ENCODE measurements around the gene FNBP1. TPM values are rescaled to one million over a fixed set of nuclear protein-coding genes. Genes with fewer than 3 reads are reported as not detected.
A peak's percentile ranks its signal among the peaks of the same experiment; 100 is the strongest.

FNBP1 gene
- polyA plus RNA-seq, 3 donors = 37.6 to 60.7 (median 51.4) TPM

GRCh38 chr9:129946246-129946995 lies 96.6 kb downstream of the FNBP1 start:
- Mint-ChIP-seq H3K27me3 (ENCODE audit: low read depth in 3 of 3) (no peaks in the 10 kb centered on the region), H3K4me1 (peaks cover 36% of the 10 kb centered on the region), H3K9me3 (peaks cover 0 to 8% (median 6%) of the 10 kb centered on the region in 7 donors), H3K27ac (peak overlapping the region; percentile 90 to 96 (median 95)), H3K36me3 (peaks cover 37 to 49% of the 10 kb centered on the region in 2 donors), H3K4me3 (peak overlapping the region; percentile 60 to 85)
- Histone ChIP-seq H3K36me3 (replicated peaks in 1 of 2; ENCODE audit: control insufficient read depth in 1 of 2, insufficient read depth in 2 of 2, low read length in 2 of 2) (peaks cover 7 to 42% of the 10 kb centered on the region in 2 donors), H3K4me1 (ENCODE audit: control insufficient read depth in 1 of 2, insufficient read depth in 2 of 2, low read length in 2 of 2) (peaks cover 42 to 60% of the 10 kb centered on the region in 2 donors), H3K9ac (ENCODE audit: insufficient read depth, low read length, poor library complexity, severe bottlenecking) (peak overlapping the region; percentile 47), H3K79me2 (ENCODE audit: insufficient read depth, low read length) (peaks cover 68% of the 10 kb centered on the region), H3K27me3 (ENCODE audit: control insufficient read depth in 2 of 2, insufficient read depth in 2 of 2, low read length in 2 of 2) (no peaks in the 10 kb centered on the region), H3K4me3 (replicated peaks in 1 of 3; ENCODE audit: low read depth in 2 of 3, low read length in 3 of 3) (peak overlapping the region; percentile 20 to 65 (median 34)), H3K4me2 (replicated peaks; ENCODE audit: extremely low read depth, low read length, poor library complexity, severe bottlenecking) (peak overlapping the region; percentile 74), H2AFZ (ENCODE audit: insufficient read depth, low read depth, low read length, poor library complexity, severe bottlenecking) (peak overlapping the region; percentile 30), H3K9me3 (replicated peaks in 1 of 2; ENCODE audit: control insufficient read depth in 1 of 2, insufficient read depth in 1 of 2, low read length in 2 of 2) (peaks cover 4 to 7% of the 10 kb centered on the region in 2 donors), H3K27ac (ENCODE audit: low read depth in 1 of 2, low read length in 2 of 2) (peak overlapping the region; percentile 91 to 92), H4K20me1 (ENCODE audit: insufficient read depth, low read length) (no peaks in the 10 kb centered on the region)
- no CpG with 5 or more reads among the region's 6 CpGs for WGBS (ENCODE audit: insufficient coverage)
- intact Hi-C loops (cut with micrococcal nuclease) = loop anchor here in 1 of 2 donors (10.0 kb wide), 1 partner anchor 48 kb away; no protein-coding TSS in a partner anchor
- peak in 2 of 3 donors; percentile 56 to 68 for DNase-seq
- TF ChIP-seq CTCF (IDR thresholded peaks at IDR 0.05) = no peak

GRCh38 chr9:129945314-129945713 lies 97.7 kb downstream of the FNBP1 start:
- Mint-ChIP-seq H3K27ac (peak overlapping the region; percentile 79 to 96 (median 95)), H3K4me3 (no peak overlapping the region), H3K9me3 (peaks cover 0 to 8% (median 6%) of the 10 kb centered on the region in 7 donors), H3K27me3 (ENCODE audit: low read depth in 3 of 3) (no peaks in the 10 kb centered on the region), H3K36me3 (peaks cover 32 to 44% of the 10 kb centered on the region in 2 donors), H3K4me1 (peaks cover 36% of the 10 kb centered on the region)
- Histone ChIP-seq H4K20me1 (ENCODE audit: insufficient read depth, low read length) (no peaks in the 10 kb centered on the region), H3K4me3 (replicated peaks in 1 of 3; ENCODE audit: low read depth in 2 of 3, low read length in 3 of 3) (peak overlapping the region in 1 of 3 experiments; percentile 65), H3K27ac (ENCODE audit: low read depth in 1 of 2, low read length in 2 of 2) (peak overlapping the region; percentile 91 to 92), H3K9me3 (replicated peaks in 1 of 2; ENCODE audit: control insufficient read depth in 1 of 2, insufficient read depth in 1 of 2, low read length in 2 of 2) (peaks cover 6 to 7% of the 10 kb centered on the region in 2 donors), H3K9ac (ENCODE audit: insufficient read depth, low read length, poor library complexity, severe bottlenecking) (peak overlapping the region; percentile 47), H3K4me2 (replicated peaks; ENCODE audit: extremely low read depth, low read length, poor library complexity, severe bottlenecking) (peak overlapping the region; percentile 74), H2AFZ (ENCODE audit: insufficient read depth, low read depth, low read length, poor library complexity, severe bottlenecking) (peak overlapping the region; percentile 63), H3K36me3 (replicated peaks in 1 of 2; ENCODE audit: control insufficient read depth in 1 of 2, insufficient read depth in 2 of 2, low read length in 2 of 2) (peaks cover 4 to 43% of the 10 kb centered on the region in 2 donors), H3K79me2 (ENCODE audit: insufficient read depth, low read length) (peaks cover 65% of the 10 kb centered on the region), H3K4me1 (ENCODE audit: control insufficient read depth in 1 of 2, insufficient read depth in 2 of 2, low read length in 2 of 2) (peaks cover 42 to 60% of the 10 kb centered on the region in 2 donors), H3K27me3 (ENCODE audit: control insufficient read depth in 2 of 2, insufficient read depth in 2 of 2, low read length in 2 of 2) (no peaks in the 10 kb centered on the region)
- no peak for TF ChIP-seq CTCF (IDR thresholded peaks at IDR 0.05)
- intact Hi-C loops (cut with micrococcal nuclease) = loop anchor here (2.0 to 10.0 kb wide), 2 partner anchors 49 to 61 kb away; no protein-coding TSS in a partner anchor
- peak in 2 of 3 donors; percentile 36 to 72 for DNase-seq
- no CpG with 5 or more reads among the region's 3 CpGs for WGBS (ENCODE audit: insufficient coverage)
